GM23338 (cell line): ENCODE data around the gene PARP1. TPM values are rescaled to one million over a fixed set of nuclear protein-coding genes. Genes with fewer than 3 reads are reported as not detected.
A peak's percentile ranks its signal among the peaks of the same experiment; 100 is the strongest.

Experiments used
- ATAC-seq: fragments of 200-7000 bp; cut with Tn5 transposase; 3 replicates; pipeline ENCODE4 v1.9.1; 2020
- DNase-seq: peaks from one replicate; pipeline ENCODE4 v3.0.0-alpha.2; 2015; ENCODE audit warnings: low spot score
- H2AFZ ChIP-seq: fragments of 200-600 bp; sonication (generic); 2 replicates; pipeline ENCODE4 v1.8.0; 2016; ENCODE audit warnings: antibody characterized with exemption, mild to moderate bottlenecking, moderate library complexity
- H3F3A ChIP-seq: fragments of 200-600 bp; sonication (generic); replicated peaks from 2 replicates; pipeline ENCODE4 v1.8.0; 2017; ENCODE audit warnings: antibody characterized with exemption, mixed run types, low read depth
- H3K27ac ChIP-seq: fragments of 200-600 bp; sonication (generic); 2 replicates; pipeline ENCODE4 v1.6.1; 2016; ENCODE audit warnings: low read depth
- H3K27me3 ChIP-seq: fragments of 200-600 bp; sonication (generic); 2 replicates; pipeline ENCODE4 v1.8.0; 2016; ENCODE audit warnings: mild to moderate bottlenecking, mixed run types, moderate library complexity; ENCODE audit not compliant: insufficient read depth
- H3K36me3 ChIP-seq: fragments of 200-600 bp; sonication (generic); 2 replicates; pipeline ENCODE4 v1.8.0; 2016; ENCODE audit warnings: mild to moderate bottlenecking; ENCODE audit not compliant: insufficient read depth
- H3K4me1 ChIP-seq: fragments of 200-600 bp; sonication (generic); 2 replicates; pipeline ENCODE4 v1.8.0; 2016; ENCODE audit warnings: mild to moderate bottlenecking, moderate library complexity; ENCODE audit not compliant: insufficient read depth
- H3K4me2 ChIP-seq: fragments of 200-600 bp; sonication (generic); 2 replicates; pipeline ENCODE4 v1.7.1; 2017; ENCODE audit warnings: mixed run types
- H3K4me3 ChIP-seq: fragments of 200-600 bp; sonication (generic); 2 replicates; pipeline ENCODE4 v1.6.1; 2016; ENCODE audit warnings: mixed run types
- H3K79me2 ChIP-seq: fragments of 200-600 bp; sonication (generic); replicated peaks from 2 replicates; pipeline ENCODE4 v1.8.0; 2017; ENCODE audit warnings: mild to moderate bottlenecking; ENCODE audit not compliant: insufficient read depth
- H3K9me2 ChIP-seq: fragments of 200-600 bp; sonication (generic); 2 replicates; pipeline ENCODE4 v1.8.0; 2017; ENCODE audit not compliant: insufficient read depth
- H4K20me1 ChIP-seq: fragments of 200-600 bp; sonication (generic); replicated peaks from 2 replicates; pipeline ENCODE4 v1.8.0; 2017; ENCODE audit warnings: mild to moderate bottlenecking; ENCODE audit not compliant: insufficient read depth
- H3K27ac Mint-ChIP-seq: 2 replicates; pipeline ENCODE4 v1.8.0; 2020; ENCODE audit warnings: inconsistent platforms, mild to moderate bottlenecking, moderate library complexity, mixed read lengths
- H3K27me3 Mint-ChIP-seq: 3 replicates; pipeline ENCODE4 v1.8.0; 2022; ENCODE audit warnings: low read depth, mild to moderate bottlenecking, moderate library complexity, mixed read lengths, inconsistent platforms; ENCODE audit not compliant: insufficient read depth, poor library complexity
- H3K36me3 Mint-ChIP-seq: 3 replicates; pipeline ENCODE4 v1.8.0; 2021; ENCODE audit warnings: low read depth, mild to moderate bottlenecking, inconsistent platforms, moderate library complexity, mixed read lengths
- H3K4me1 Mint-ChIP-seq: 3 replicates; pipeline ENCODE4 v1.8.0; 2020; ENCODE audit warnings: mild to moderate bottlenecking, inconsistent platforms, mixed read lengths
- H3K4me3 Mint-ChIP-seq: 3 replicates; pipeline ENCODE4 v1.8.0; 2021; ENCODE audit warnings: moderate library complexity, mild to moderate bottlenecking, inconsistent platforms, mixed read lengths
- H3K9me3 Mint-ChIP-seq: 3 replicates; pipeline ENCODE4 v1.8.0; 2020; ENCODE audit warnings: moderate library complexity, mild to moderate bottlenecking, inconsistent platforms, mixed read lengths
- CREB1 ChIP-seq: fragments of 250-450 bp; sonication (Bioruptor Pico); IDR thresholded peaks from 2 replicates; pipeline ENCODE4 v1.5.0; 2020; ENCODE audit warnings: low read depth, mild to moderate bottlenecking, moderate library complexity
- CTCF ChIP-seq, 2 experiments: fragments of 200-600 bp in 1 of 2; sonication (generic) in 1 of 2; conservative IDR thresholded peaks; 2 replicates each; pipeline versions ENCODE4 v1.5.1 to v1.6.1; 2016 to 2017; ENCODE audit warnings: antibody characterized with exemption in 2 of 2, low read depth in 2 of 2, mild to moderate bottlenecking in 2 of 2, moderate library complexity in 1 of 2
- ETS1 ChIP-seq: IDR thresholded peaks from 2 replicates; pipeline ENCODE4 v1.6.1; 2016; ENCODE audit warnings: antibody characterized with exemption
- EZH2 ChIP-seq: fragments of 200-600 bp; sonication (generic); IDR thresholded peaks from one replicate; pipeline ENCODE4 v1.8.0; 2017; ENCODE audit warnings: antibody characterized with exemption, mild to moderate bottlenecking, low read depth; ENCODE audit not compliant: unreplicated experiment
- EZH2phosphoT487 ChIP-seq: fragments of 200-600 bp; sonication (generic); IDR thresholded peaks from one replicate; pipeline ENCODE4 v1.8.1; 2018; ENCODE audit warnings: antibody characterized with exemption; ENCODE audit not compliant: unreplicated experiment
- JUNB ChIP-seq: IDR thresholded peaks from one replicate; pipeline ENCODE4 v1.6.1; 2016; ENCODE audit warnings: antibody characterized with exemption; ENCODE audit not compliant: unreplicated experiment
- NANOG ChIP-seq: IDR thresholded peaks from 2 replicates; pipeline ENCODE4 v1.6.1; 2016; ENCODE audit warnings: antibody characterized with exemption, borderline replicate concordance
- POLR2AphosphoS5 ChIP-seq: IDR thresholded peaks from 2 replicates; pipeline ENCODE4 v1.6.1; 2016; ENCODE audit warnings: antibody characterized with exemption, low read depth
- STAT1 ChIP-seq: IDR thresholded peaks from one replicate; pipeline ENCODE4 v1.6.1; 2016; ENCODE audit warnings: antibody characterized with exemption; ENCODE audit not compliant: unreplicated experiment
- ZNF114 ChIP-seq: fragments of 250-450 bp; sonication (Bioruptor Pico); IDR thresholded peaks from 2 replicates; pipeline ENCODE4 v1.5.0; 2020; ENCODE audit warnings: mild to moderate bottlenecking, moderate library complexity
- ZNF331 ChIP-seq: fragments of 250-450 bp; sonication (Bioruptor Pico); IDR thresholded peaks from 2 replicates; pipeline ENCODE4 v1.5.0; 2020; ENCODE audit warnings: low read depth, mild to moderate bottlenecking, moderate library complexity
- ZNF462 ChIP-seq: fragments of 250-450 bp; sonication (Bioruptor Pico); IDR thresholded peaks from 2 replicates; pipeline ENCODE4 v1.5.0; 2020; ENCODE audit warnings: mild to moderate bottlenecking, moderate library complexity
- polyA plus RNA-seq: library from polyadenylated mRNA; unstranded; fragments of >200 nt; fragmentation: Nextera tagmentation; extraction: Ambion mirVana; gene quantifications from 2 replicates; pipeline ENCODE4 v1.2.1, GENCODE V29; 2016
- total RNA-seq: library from RNA; depleted of rRNA; stranded (reverse); fragments of >200 nt; shearing (Covaris generic); gene quantifications from 2 replicates; pipeline ENCODE4 v1.2.3, GENCODE V29; 2014

PARP1 gene
- total and polyA plus RNA-seq, 2 experiments from 2014 or later = 877 to 1,082 TPM

GRCh38 chr1:226397955-226398636 is 9.8 kb downstream of the PARP1 start (continued):
- TF ChIP-seq CTCF (conservative IDR thresholded peaks at IDR 0.05; ENCODE audit: low read depth in 2 of 2) (no peak), NANOG (no peak), ETS1 (no peak), EZH2 (no peak), ZNF331 (no peak), EZH2phosphoT487 (no peak), STAT1 (no peak), CREB1 (CRISPR knock-in tag) (no peak), ZNF114 (no peak), JUNB (no peak), POLR2AphosphoS5 (no peak)

- Histone ChIP-seq H3F3A (no peaks in the 10 kb centered on the region), H3K27me3 (no peaks in the 10 kb centered on the region), H3K36me3 (peaks cover 58% of the 10 kb centered on the region), H4K20me1 (peaks cover 78% of the 10 kb centered on the region), H3K27ac (peak overlapping the region; percentile 65; the same call in 1 of the 2 replicates), H3K9me2 (no peaks in the 10 kb centered on the region), H3K4me2 (no peak overlapping the region), H3K79me2 (peaks cover 100% of the 10 kb centered on the region), H2AFZ (no peak overlapping the region), H3K4me3 (no peak overlapping the region), H3K4me1 (peaks cover 8% of the 10 kb centered on the region; the same call in 1 of the 2 replicates)
- Mint-ChIP-seq H3K27ac (peak overlapping the region; percentile 87), H3K4me3 (no peak overlapping the region), H3K4me1 (peaks cover 21% of the 10 kb centered on the region), H3K27me3 (peaks cover 8% of the 10 kb centered on the region), H3K9me3 (no peaks in the 10 kb centered on the region), H3K36me3 (peaks cover 91% of the 10 kb centered on the region)
- ATAC-seq (no peak), DNase-seq (no peak)
- TF ChIP-seq ZNF462 (CRISPR knock-in tag) (no peak), ZNF114 (no peak), POLR2AphosphoS5 (no peak), CTCF (conservative IDR thresholded peaks at IDR 0.05; ENCODE audit: low read depth in 2 of 2) (no peak)
These were observed 10.6 kb downstream of the PARP1 start for GRCh38 chr1:226397011-226397926.
